IPS DF 4.7 (cell line): ENCODE measurements around the gene LIPC.

ENCODE experiments used
- DNase-seq: peaks from one replicate; pipeline ENCODE4 v3.0.0-alpha.2; 2013; ENCODE audit warnings: low spot score; ENCODE audit errors: extremely low read depth

Gene LIPC

GRCh38 chr15:58434334-58434875 lies 2.6 kb downstream of the LIPC start:
- DNase-seq, result no peak

DNA sequence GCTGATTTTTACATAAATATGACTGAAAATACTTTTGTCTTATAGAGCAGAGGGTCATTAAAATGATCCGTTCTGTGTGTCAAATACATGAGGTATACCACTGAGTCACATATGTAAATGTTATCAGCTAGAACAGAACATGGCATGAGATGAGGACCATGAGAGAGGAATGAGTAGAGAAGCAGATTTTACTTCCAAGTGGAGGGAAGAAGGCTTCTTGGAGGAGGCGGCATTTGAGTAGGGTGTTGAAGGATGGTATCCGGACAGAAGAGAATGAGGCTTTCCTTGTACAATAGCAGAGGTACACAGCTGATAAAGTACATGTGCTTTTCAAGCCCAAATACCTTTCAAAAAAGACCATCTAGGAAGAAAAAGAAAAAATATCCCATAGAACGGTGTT lies 4.8 kb downstream of the LIPC start:
- DNase-seq, result no peak

GRCh38 chr15:58437531-58438105 lies 5.8 kb downstream of the LIPC start:
- DNase-seq, result no peak

GRCh38 chr15:58438111-58438510 lies 6.3 kb downstream of the LIPC start:
- no peak for DNase-seq

GRCh38 chr15:58438956-58439355 lies 7.2 kb downstream of the LIPC start:
- DNase-seq, result no peak

GRCh38 chr15:58440158-58440910 lies 8.5 kb downstream of the LIPC start:
- DNase-seq, result no peak

DNA sequence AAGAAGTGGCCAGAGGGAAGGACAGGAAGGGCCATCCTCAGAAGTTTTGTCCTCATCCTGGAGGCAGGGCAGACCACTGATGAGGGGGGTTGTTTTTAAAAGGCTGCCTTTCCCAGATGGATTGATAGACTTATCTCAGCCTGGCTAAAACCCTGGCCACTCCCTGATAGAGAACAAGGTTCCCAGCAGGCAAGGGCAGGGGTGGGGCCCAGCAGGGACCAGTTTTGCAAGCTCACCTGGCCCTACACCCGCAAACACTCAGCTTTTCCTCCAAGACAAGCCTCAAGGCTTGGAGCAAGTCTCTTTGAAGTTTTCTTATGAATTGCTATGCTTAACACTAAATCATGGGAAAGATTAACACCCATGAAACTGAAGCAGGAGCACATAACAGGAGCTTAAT lies 9.1 kb downstream of the LIPC start:
- DNase-seq, result no peak

- DNase-seq, result no peak
These were observed 9.7 kb downstream of the LIPC start for GRCh38 chr15:58441376-58442070.

DNA sequence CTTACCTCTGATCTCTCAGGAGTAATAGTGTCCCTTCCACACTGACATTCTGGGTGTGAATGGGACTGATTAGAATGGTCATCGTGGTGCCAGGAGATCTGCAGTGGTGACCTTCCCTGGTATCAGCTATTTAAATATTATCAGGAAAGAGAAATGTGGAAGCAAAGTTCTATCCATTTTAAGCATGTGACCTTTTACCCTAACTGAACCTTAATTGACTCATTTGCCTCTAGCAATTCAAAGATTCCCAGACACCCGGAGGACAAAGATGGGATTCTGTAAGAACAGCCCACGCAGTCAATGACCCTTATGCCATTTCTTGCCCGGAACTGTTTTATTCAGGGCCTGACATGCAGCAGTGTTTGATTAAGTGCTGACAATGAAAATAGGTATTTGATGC lies 10.3 kb downstream of the LIPC start:
- no peak for DNase-seq

- no peak for DNase-seq
These were observed 11.5 kb downstream of the LIPC start for GRCh38 chr15:58443308-58443707.

GRCh38 chr15:58444056-58444455 lies 12.3 kb downstream of the LIPC start:
- DNase-seq, result no peak

GRCh38 chr15:58444658-58445332 lies 13.0 kb downstream of the LIPC start:
- DNase-seq, result no peak

DNA sequence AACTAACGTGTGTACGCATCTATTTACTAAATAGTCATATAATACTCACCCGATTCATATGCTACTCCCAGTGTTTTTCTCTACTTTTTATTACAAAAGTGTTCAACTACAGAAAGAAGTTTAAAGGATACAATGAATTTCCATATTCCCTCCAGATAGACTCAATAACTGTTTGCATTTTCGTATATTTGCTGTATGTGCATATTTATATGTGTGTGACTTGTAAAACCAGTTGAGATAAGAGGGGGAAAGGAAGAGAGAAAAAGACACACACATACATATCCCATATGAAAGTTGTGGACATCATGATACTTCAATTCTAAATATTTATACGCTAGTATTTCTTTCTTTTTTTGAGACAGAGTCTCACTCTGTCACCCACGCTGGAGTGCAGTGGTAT lies 14.1 kb downstream of the LIPC start:
- DNase-seq, result no peak

DNA sequence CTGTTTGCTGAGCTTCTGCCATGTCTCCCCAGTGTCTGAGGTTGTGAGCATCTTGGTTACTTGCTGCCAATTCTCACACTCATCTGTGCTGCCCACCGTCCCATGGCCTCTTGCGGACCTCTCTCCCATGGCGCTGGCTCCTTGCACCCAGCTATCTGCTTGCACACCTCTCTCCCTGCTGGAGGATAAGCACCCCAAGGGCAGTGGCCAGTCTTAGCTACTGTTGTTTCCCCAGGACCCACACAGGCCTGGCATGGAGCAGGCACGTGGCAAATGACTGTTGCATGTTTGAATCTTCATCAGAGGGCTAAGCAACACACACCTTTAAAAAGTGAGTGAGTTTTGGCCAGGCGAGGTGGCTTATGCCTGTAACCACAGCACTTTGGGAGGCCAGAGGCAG lies 14.7 kb downstream of the LIPC start:
- DNase-seq, result no peak

DNA sequence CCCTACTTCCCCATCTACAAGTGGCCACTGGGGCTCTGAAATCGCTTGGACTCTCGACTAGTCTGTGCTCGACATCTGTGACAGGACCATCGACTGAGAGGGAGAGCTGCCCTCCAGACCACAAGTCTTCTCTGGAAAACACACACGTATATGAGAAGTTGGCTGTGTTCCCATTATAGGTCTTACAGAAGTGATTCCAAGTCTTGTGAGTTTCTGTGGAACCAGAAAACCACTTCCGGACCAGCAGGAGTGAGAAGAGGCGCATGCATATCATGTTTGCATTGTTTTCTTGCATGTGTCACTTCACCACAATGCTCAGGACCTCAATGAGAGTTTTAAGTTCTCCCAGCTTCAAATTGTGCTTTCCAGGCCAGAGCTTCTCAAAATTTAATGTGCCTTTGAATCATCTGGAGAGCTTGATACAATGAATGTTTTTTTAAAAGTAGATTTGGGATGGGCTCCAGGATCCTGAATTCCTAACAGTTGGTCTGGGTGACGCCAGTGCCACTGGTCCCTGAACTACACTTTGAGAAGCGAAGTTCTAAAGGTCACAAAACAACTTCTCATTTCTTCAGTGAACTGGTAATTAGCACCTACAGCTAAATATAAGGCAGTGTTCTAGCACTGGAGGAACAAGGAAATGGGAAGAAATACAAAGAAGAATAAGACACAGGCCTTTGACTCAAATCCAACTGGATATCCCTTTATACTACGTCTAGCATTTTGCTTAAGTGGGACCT lies 15.7 kb downstream of the LIPC start:
- DNase-seq, result no peak

DNA sequence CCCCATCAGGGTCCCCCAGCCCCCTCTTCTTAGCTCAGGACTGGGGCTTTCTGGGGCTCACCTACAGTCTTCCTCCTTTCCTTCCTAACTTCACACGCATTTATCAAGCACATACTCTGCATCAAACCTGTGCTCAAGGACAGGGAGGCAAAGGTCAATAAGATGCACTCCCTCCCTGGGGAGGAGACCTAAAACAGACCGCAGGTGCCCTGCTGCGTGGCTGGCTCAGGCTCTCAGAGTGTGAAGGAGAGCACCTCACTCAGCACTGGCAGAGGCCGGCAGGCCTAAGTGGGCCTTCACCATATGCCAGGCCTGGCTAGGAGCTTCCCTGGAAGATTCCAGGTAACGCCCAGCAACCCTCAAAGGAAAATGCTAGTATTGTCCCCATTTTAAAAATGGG lies 16.5 kb downstream of the LIPC start:
- no peak for DNase-seq

DNA sequence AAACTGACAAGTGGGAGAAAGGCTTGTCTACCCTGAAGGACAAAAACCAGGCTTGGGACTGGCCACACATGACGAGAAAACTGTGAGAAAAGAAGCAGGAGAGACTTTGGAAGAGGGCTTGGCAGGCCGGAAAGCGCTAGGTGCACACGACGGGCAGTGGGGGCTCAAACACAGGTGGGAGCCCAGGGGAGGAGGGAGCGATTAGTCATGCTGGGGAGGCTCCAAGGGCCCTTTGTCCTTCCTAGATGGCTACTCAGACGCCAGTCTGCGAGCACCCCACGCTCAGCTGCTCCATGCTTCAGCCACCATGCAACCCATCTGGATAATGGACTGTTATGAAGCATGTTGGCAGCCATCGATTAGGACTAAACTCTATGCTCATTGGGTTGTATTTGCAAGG lies 17.1 kb downstream of the LIPC start:
- DNase-seq, result no peak

DNA sequence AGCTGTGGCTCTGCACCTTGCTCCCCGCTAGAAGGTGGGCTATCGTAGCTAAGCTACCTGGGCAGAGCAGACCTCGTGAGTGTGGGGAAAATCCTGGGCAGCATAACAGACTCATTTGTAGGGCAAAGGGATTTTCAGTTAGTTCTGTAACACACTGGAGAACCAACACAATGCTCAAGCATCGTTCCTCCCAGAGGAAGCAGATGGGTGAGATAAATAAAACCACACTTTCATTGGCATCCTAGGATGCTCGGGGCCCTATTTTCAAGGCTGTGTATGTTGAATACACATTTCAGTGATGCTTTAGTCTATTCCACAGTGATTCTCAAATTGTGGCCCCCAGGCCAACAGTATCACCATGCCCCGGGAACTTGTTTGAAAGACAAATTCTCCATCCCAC lies 20.0 kb downstream of the LIPC start:
- DNase-seq, result no peak

DNA sequence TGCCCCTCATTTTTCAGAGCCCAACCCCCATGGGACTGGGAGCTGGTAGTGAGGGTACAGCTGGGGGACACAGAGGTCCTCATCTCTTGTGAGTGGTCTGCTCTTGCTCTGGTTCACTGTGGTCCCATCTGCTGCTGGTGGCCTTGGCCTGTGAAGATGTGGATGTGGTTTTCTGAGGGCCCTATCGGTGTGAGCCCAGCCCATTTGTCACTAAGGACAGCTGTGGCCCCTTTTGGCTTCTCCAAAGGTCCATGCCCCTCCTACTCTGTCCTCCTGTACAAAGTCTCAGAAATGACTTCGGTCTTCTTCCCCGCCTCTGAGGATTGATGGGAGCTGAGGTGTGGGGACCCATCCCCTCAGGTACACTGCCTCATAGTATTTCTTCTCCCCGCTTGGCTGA lies 21.0 kb downstream of the LIPC start:
- no peak for DNase-seq

DNA sequence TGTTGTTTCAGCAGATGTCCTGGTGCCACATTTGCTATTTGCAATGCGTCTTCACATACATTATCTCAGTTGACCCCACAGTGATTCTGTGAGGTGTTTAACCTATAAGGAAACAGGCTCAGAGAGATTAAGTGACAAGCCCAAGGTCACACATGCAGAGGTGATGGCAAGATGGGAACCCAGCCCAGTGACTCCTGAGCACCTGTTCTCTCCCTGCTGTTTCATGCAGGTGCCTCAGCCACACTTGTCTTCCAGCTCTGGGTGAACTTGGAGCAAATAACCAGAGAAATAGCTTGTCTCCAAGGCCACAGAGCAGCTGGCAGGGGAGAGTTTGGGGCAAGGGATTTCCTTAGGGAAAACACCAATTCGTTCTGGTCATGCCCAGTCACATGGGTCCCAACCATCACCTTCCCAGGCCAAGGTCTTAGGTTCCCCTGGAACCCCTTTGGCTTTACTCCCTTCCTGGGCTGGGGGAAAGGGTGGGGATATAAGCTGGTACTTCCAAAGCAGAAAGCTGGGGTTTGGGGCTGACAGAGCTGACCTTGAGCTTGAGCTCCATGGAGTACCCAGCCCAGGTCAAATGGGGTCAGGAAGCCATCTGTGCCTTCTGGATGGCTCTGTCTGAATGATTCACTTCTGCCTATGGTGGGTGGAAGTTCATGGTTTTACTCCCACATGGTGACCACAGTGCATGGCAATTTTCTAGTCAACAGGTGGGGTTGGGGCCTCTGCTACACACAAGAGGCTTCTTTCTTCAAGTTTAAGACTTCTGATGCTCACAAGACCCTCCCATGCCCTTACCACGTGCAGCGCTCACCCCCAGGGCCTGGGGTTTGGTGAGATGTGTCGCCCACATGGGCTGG lies 22.4 kb downstream of the LIPC start:
- no peak for DNase-seq
